Liver (tissue), 9 donors: ENCODE results near the gene MRRF. TPM values are rescaled to one million over a fixed set of nuclear protein-coding genes. Genes with fewer than 3 reads are reported as not detected.

Experiments used
- DNase-seq: peaks from one replicate; pipeline ENCODE4 v3.0.0-alpha.2; 2017; ENCODE audit warnings: low spot score
- H3K27ac ChIP-seq, 2 donors: one replicate each; pipeline ENCODE4 v1.7.0; 2013; ENCODE audit warnings: inconsistent platforms in 2 of 2, low read length in 2 of 2, control low read depth in 1 of 2, low read depth in 1 of 2, mild to moderate bottlenecking in 1 of 2
- H3K27me3 ChIP-seq, 4 donors: one replicate each; pipeline versions ENCODE4 v1.6.1 to v1.7.0; 2013; ENCODE audit warnings: low read length in 3 of 4, inconsistent platforms in 1 of 4, mild to moderate bottlenecking in 1 of 4, moderate library complexity in 1 of 4; ENCODE audit not compliant: control insufficient read depth in 4 of 4, insufficient read depth in 4 of 4
- H3K36me3 ChIP-seq, 4 donors: one replicate each; pipeline versions ENCODE4 v1.6.1 to v1.7.0; 2013; ENCODE audit warnings: low read length in 3 of 4, mild to moderate bottlenecking in 3 of 4, low read depth in 1 of 4, moderate library complexity in 1 of 4; ENCODE audit not compliant: control insufficient read depth in 4 of 4, insufficient read depth in 3 of 4
- H3K4me1 ChIP-seq, 4 donors: one replicate each; pipeline versions ENCODE4 v1.6.1 to v1.7.0; 2013; ENCODE audit warnings: low read length in 3 of 4, mild to moderate bottlenecking in 3 of 4, moderate library complexity in 1 of 4; ENCODE audit not compliant: control insufficient read depth in 4 of 4, insufficient read depth in 4 of 4
- H3K4me3 ChIP-seq, 3 donors: one replicate each; pipeline versions ENCODE4 v1.6.1 to v1.7.0; 2013; ENCODE audit warnings: low read length in 3 of 3, control low read depth in 1 of 3, low read depth in 1 of 3, mild to moderate bottlenecking in 1 of 3
- H3K9ac ChIP-seq, 2 donors: one replicate each; pipeline ENCODE4 v1.7.0; 2013; ENCODE audit warnings: low read length in 2 of 2, mild to moderate bottlenecking in 2 of 2, moderate library complexity in 2 of 2, control low read depth in 1 of 2, low read depth in 1 of 2
- H3K9me3 ChIP-seq, 4 donors: one replicate each; pipeline versions ENCODE4 v1.6.1 to v1.7.0; 2013; ENCODE audit warnings: low read length in 3 of 4; ENCODE audit not compliant: control insufficient read depth in 4 of 4
- EGR1 ChIP-seq, 2 donors: IDR thresholded peaks; 2 replicates each; pipeline ENCODE4 v1.6.1; 2016 to 2018; ENCODE audit warnings: antibody characterized with exemption in 2 of 2, low read depth in 2 of 2
- FOXA1 ChIP-seq: IDR thresholded peaks from 2 replicates; pipeline ENCODE4 v1.6.1; 2016; ENCODE audit warnings: antibody characterized with exemption
- FOXA2 ChIP-seq: IDR thresholded peaks from 2 replicates; pipeline ENCODE4 v1.6.1; 2016; ENCODE audit warnings: antibody characterized with exemption
- GABPA ChIP-seq, 2 donors: IDR thresholded peaks in 1 of 2; conservative IDR thresholded peaks in 1 of 2; 2 replicates each; pipeline ENCODE4 v1.6.1; 2016; ENCODE audit warnings: antibody characterized with exemption in 2 of 2, mild to moderate bottlenecking in 1 of 2, moderate library complexity in 1 of 2
- HNF4A ChIP-seq, 2 donors: conservative IDR thresholded peaks; 2 replicates each; pipeline ENCODE4 v1.6.1; 2016; ENCODE audit warnings: antibody characterized with exemption in 2 of 2, mild to moderate bottlenecking in 2 of 2
- HNF4G ChIP-seq: IDR thresholded peaks from 2 replicates; pipeline ENCODE4 v1.6.1; 2016; ENCODE audit warnings: antibody characterized with exemption
- JUND ChIP-seq, 2 donors: IDR thresholded peaks; 2 replicates each; pipeline ENCODE4 v1.6.1; 2016; ENCODE audit warnings: antibody characterized with exemption in 2 of 2
- RAD21 ChIP-seq, 2 donors: IDR thresholded peaks; 2 replicates each; pipeline ENCODE4 v1.6.1; 2016; ENCODE audit warnings: antibody characterized with exemption in 2 of 2, mild to moderate bottlenecking in 2 of 2
- RXRA ChIP-seq, 2 donors: IDR thresholded peaks; 2 replicates each; pipeline ENCODE4 v1.6.1; 2017 to 2018; ENCODE audit warnings: antibody characterized with exemption in 2 of 2, mild to moderate bottlenecking in 1 of 2
- SP1 ChIP-seq: IDR thresholded peaks from 2 replicates; pipeline ENCODE4 v1.6.1; 2018; ENCODE audit warnings: antibody characterized with exemption, mild to moderate bottlenecking
- YY1 ChIP-seq: IDR thresholded peaks from 2 replicates; pipeline ENCODE4 v1.6.1; 2016; ENCODE audit warnings: antibody characterized with exemption, mild to moderate bottlenecking
- WGBS: extraction: QIAGEN DNeasy Blood & Tissue Kit; methylation state at CpG from one replicate; pipeline ENCODE4 v1.1.7; 2013; 5-methylcytosine and 5-hydroxymethylcytosine counted together
- polyA plus RNA-seq, 2 donors: library from polyadenylated mRNA; stranded (reverse) in 1 of 2; unstranded in 1 of 2; fragments of 200-250 nt in 1 of 2; fragments of >200 nt in 1 of 2; fragmentation: Nextera tagmentation in 1 of 2; extraction: Ambion mirVana in 1 of 2; gene quantifications; one replicate each; pipeline versions ENCODE4 v1.2.1 to v1.2.3, GENCODE V29; 2013 to 2015
- total RNA-seq, 2 donors: library from RNA; depleted of rRNA; stranded (reverse); fragments of >200 nt; gene quantifications; one replicate each; pipeline ENCODE4 v1.2.3, GENCODE V29; 2014
- TF ChIP-seq, protein P1 (sequence below): IDR thresholded peaks from 2 replicates; pipeline ENCODE4 v1.6.1; 2016; ENCODE audit warnings: antibody characterized with exemption
- TF ChIP-seq, protein P2 (sequence below): IDR thresholded peaks from 2 replicates; pipeline ENCODE4 v1.6.1; 2016; ENCODE audit warnings: antibody characterized with exemption
- TF ChIP-seq, protein P3 (sequence below): fragments of 150-350 bp; IDR thresholded peaks from 2 replicates; pipeline ENCODE4 v1.5.1; 2017; ENCODE audit warnings: improper control_type of control experiment, low read depth, low read length; ENCODE audit not compliant: missing input control
- donor health status: healthy.
- donor health status: healthy.
- donor health status: healthy.
- donor health status: healthy.
- donor health status: healthy.

MRRF gene
- total and polyA plus RNA-seq, 4 donors = 15.4 to 30.9 (median 22.3) TPM

DNA sequence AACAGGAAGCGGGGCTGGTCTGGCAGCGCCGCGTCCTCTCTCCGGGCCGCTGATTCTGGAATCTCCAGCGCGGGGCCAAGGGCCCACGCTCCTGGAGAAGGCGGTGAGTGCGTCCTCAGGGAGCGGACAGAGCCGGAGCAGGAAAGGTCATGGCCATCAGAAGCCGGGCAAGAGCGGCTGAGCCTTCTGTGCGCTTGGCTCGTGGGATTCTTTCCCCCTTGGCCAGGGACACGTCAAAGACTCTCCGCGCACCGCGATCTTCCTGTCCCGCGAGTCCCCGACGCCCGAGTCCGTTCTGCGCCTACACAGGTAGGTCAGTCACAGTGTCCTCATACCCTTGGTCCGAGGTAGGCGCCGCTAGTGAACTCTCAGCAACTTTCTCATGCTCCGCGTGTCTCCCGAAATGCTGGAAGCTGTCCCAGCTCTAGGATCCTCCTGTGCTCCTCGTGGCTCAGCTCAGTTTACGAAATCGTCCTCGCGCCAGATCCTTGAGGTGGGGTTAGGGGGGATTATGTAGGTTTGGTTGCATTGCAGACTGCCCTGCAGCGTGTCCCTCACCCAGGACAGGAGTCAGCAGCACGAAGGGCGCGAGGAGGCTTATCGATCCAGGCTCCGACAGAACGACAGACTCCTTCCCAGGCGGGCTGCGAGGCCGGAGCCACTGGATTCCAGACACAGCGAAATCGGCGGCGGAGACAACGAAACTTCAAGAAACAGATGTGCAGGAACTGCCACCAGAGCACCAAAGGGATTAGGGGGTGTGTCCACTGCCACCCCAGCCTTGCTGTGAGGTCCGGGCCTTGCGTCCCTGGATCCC, 44.6 kb upstream of the MRRF start:
- Histone ChIP-seq H3K27ac (no peak overlapping the region), H3K4me3 (peak overlapping the region in 1 of 3 donors; percentile 7), H3K9ac (no peak overlapping the region), H3K27me3 (peaks cover 0 to 36% (median 18%) of the 10 kb centered on the region in 4 donors), H3K36me3 (no peaks in the 10 kb centered on the region), H3K9me3 (peaks cover 0 to 2% (median 0%) of the 10 kb centered on the region in 4 donors), H3K4me1 (peaks cover 6 to 15% (median 10%) of the 10 kb centered on the region in 4 donors)
- DNase-seq = no peak
- WGBS = 16% methylated on average over 57 of the region's 57 CpGs
- TF ChIP-seq, protein P1, sequence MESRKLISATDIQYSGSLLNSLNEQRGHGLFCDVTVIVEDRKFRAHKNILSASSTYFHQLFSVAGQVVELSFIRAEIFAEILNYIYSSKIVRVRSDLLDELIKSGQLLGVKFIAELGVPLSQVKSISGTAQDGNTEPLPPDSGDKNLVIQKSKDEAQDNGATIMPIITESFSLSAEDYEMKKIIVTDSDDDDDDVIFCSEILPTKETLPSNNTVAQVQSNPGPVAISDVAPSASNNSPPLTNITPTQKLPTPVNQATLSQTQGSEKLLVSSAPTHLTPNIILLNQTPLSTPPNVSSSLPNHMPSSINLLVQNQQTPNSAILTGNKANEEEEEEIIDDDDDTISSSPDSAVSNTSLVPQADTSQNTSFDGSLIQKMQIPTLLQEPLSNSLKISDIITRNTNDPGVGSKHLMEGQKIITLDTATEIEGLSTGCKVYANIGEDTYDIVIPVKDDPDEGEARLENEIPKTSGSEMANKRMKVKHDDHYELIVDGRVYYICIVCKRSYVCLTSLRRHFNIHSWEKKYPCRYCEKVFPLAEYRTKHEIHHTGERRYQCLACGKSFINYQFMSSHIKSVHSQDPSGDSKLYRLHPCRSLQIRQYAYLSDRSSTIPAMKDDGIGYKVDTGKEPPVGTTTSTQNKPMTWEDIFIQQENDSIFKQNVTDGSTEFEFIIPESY = no peak

DNA sequence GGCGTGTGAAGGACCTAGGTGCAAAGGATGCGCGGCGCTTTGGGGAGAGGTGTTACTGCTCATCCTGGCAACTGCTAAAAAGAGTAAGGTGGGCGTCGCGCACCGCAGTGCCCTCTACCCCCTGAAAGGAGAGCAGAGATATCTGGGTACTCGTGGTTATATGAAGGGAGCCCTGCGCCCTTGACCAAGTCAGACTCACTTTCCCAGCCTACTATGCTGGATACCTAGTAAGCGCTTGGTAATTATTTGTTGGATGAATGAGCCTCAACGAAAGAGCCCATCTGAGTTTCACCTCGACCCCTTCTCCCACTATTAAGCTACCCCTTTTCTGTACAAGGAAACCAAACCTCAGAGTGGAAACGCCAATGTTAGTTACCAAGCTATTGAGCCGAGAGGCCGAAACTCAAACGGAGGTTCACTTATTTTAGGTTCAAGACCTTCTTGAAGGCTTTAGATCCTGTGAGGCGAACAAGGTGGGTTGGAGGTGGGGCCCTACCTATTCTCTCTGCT, 44.0 kb upstream of the MRRF start:
- 27% methylated on average over 18 of the region's 18 CpGs for WGBS
- peaks cover 6 to 17% (median 12%) of the 10 kb centered on the region in 4 donors for H3K4me1 ChIP-seq
- H3K9me3 ChIP-seq = peaks cover 0 to 2% (median 0%) of the 10 kb centered on the region in 4 donors
- peaks cover 4 to 40% (median 16%) of the 10 kb centered on the region in 4 donors for H3K27me3 ChIP-seq
- H3K4me3 ChIP-seq = no peak overlapping the region
- no peaks in the 10 kb centered on the region for H3K36me3 ChIP-seq
- TF ChIP-seq SP1 (no peak), JUND (IDR thresholded peaks at IDR 0.05) (no peak), FOXA1 (no peak), RAD21 (IDR thresholded peaks at IDR 0.05) (no peak), HNF4G (no peak), HNF4A (conservative IDR thresholded peaks at IDR 0.05) (no peak), GABPA (IDR thresholded peaks at IDR 0.05 in 1 of 2, conservative IDR thresholded peaks at IDR 0.05 in 1 of 2) (no peak), RXRA (IDR thresholded peaks at IDR 0.05) (no peak), FOXA2 (no peak), YY1 (no peak), EGR1 (IDR thresholded peaks at IDR 0.05; ENCODE audit: low read depth in 2 of 2) (no peak)
- TF ChIP-seq, protein P1 = no peak
- TF ChIP-seq, protein P2, sequence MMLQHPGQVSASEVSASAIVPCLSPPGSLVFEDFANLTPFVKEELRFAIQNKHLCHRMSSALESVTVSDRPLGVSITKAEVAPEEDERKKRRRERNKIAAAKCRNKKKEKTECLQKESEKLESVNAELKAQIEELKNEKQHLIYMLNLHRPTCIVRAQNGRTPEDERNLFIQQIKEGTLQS = no peak
- TF ChIP-seq, protein P3, sequence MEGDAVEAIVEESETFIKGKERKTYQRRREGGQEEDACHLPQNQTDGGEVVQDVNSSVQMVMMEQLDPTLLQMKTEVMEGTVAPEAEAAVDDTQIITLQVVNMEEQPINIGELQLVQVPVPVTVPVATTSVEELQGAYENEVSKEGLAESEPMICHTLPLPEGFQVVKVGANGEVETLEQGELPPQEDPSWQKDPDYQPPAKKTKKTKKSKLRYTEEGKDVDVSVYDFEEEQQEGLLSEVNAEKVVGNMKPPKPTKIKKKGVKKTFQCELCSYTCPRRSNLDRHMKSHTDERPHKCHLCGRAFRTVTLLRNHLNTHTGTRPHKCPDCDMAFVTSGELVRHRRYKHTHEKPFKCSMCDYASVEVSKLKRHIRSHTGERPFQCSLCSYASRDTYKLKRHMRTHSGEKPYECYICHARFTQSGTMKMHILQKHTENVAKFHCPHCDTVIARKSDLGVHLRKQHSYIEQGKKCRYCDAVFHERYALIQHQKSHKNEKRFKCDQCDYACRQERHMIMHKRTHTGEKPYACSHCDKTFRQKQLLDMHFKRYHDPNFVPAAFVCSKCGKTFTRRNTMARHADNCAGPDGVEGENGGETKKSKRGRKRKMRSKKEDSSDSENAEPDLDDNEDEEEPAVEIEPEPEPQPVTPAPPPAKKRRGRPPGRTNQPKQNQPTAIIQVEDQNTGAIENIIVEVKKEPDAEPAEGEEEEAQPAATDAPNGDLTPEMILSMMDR = no peak
- H3K27ac ChIP-seq = no peak overlapping the region
- no peak overlapping the region for H3K9ac ChIP-seq
- DNase-seq = no peak
